Cardiac muscle cell (in vitro differentiated cells and primary cell): Measurements from ENCODE around the gene EFCAB11. TPM values are rescaled to one million over a fixed set of nuclear protein-coding genes. Genes with fewer than 3 reads are reported as not detected.

ENCODE experiments used
- DNase-seq, 2 donors: peaks; one replicate each; pipeline versions ENCODE4 v3.0.0 to v3.0.0-alpha.2; 2010 to 2017; ENCODE audit warnings: low read depth in 1 of 2, low spot score in 1 of 2
- H3K27ac ChIP-seq: fragments of 200-600 bp; sonication (generic); 2 replicates; pipeline ENCODE4 v1.5.1; 2016
- H3K27me3 ChIP-seq: fragments of 200-600 bp; sonication (generic); 2 replicates; pipeline ENCODE4 v1.6.0; 2016; ENCODE audit warnings: control low read depth
- H3K36me3 ChIP-seq: fragments of 200-600 bp; sonication (generic); 2 replicates; pipeline ENCODE4 v1.5.1; 2016; ENCODE audit warnings: control low read depth
- H3K4me1 ChIP-seq: fragments of 200-600 bp; sonication (generic); 2 replicates; pipeline ENCODE4 v1.8.1; 2017; ENCODE audit warnings: low read depth, mild to moderate bottlenecking, mixed run types
- H3K4me3 ChIP-seq: fragments of 200-600 bp; sonication (generic); 2 replicates; pipeline ENCODE4 v1.5.1; 2016; ENCODE audit warnings: mild to moderate bottlenecking
- H3K9me3 ChIP-seq: fragments of 200-600 bp; sonication (generic); 2 replicates; pipeline ENCODE4 v1.5.1; 2017; ENCODE audit warnings: low read depth, mild to moderate bottlenecking, control low read depth
- polyA plus RNA-seq: library from polyadenylated mRNA; unstranded; fragments of >200 nt; fragmentation: Nextera tagmentation; extraction: Ambion mirVana; gene quantifications from 2 replicates; pipeline ENCODE4 v1.2.1, GENCODE V29; 2016
- total RNA-seq: library from RNA; depleted of rRNA; stranded (reverse); fragments of >200 nt; gene quantifications from 2 replicates; pipeline ENCODE4 v1.2.3, GENCODE V29; 2016
- TF ChIP-seq, protein P1 (sequence below): IDR thresholded peaks from 2 replicates; pipeline ENCODE4 v1.5.1; 2012; ENCODE audit warnings: low read depth, mild to moderate bottlenecking, low read length

The EFCAB11 gene
- total and polyA plus RNA-seq, 2 experiments from 2014 or later, result 12.3 to 20.3 TPM

- Histone ChIP-seq H3K9me3 (no peaks in the 10 kb centered on the region), H3K4me1 (peaks cover 44% of the 10 kb centered on the region), H3K36me3 (no peaks in the 10 kb centered on the region), H3K27ac (no peak overlapping the region), H3K27me3 (no peaks in the 10 kb centered on the region), H3K4me3 (peak overlapping the region; percentile 61)
- TF ChIP-seq, protein P1, sequence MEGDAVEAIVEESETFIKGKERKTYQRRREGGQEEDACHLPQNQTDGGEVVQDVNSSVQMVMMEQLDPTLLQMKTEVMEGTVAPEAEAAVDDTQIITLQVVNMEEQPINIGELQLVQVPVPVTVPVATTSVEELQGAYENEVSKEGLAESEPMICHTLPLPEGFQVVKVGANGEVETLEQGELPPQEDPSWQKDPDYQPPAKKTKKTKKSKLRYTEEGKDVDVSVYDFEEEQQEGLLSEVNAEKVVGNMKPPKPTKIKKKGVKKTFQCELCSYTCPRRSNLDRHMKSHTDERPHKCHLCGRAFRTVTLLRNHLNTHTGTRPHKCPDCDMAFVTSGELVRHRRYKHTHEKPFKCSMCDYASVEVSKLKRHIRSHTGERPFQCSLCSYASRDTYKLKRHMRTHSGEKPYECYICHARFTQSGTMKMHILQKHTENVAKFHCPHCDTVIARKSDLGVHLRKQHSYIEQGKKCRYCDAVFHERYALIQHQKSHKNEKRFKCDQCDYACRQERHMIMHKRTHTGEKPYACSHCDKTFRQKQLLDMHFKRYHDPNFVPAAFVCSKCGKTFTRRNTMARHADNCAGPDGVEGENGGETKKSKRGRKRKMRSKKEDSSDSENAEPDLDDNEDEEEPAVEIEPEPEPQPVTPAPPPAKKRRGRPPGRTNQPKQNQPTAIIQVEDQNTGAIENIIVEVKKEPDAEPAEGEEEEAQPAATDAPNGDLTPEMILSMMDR, result no peak
- DNase-seq, result no peak
Observed at GRCh38 chr14:89957376-89957775, 2.8 kb upstream of the EFCAB11 start.

DNA sequence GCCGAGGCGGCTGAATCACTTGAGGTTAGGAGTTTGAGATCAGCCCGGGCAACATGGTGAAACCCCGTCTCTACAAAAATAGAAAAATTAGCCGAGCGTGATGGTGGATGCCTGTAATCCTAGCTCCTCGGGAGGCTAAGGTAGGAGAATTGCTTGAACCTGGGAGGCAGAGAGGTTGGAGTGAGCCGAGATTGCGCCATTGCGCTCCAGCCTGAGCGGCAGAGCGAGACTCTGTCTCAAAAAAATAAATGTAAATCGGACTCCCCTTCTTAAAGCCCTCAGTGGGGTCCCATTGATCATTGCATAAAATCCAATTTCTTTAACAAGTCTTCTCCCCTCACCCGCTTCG, 2.1 kb upstream of the EFCAB11 start:
- H3K36me3 ChIP-seq, result no peaks in the 10 kb centered on the region
- TF ChIP-seq, protein P1, result no peak
- peak overlapping the region; percentile 86 for H3K27ac ChIP-seq
- H3K4me3 ChIP-seq, result peak overlapping the region; percentile 61
- peaks cover 43% of the 10 kb centered on the region for H3K4me1 ChIP-seq
- no peaks in the 10 kb centered on the region for H3K27me3 ChIP-seq
- H3K9me3 ChIP-seq, result no peaks in the 10 kb centered on the region
- peak in 1 of 2 donors; percentile 8 for DNase-seq

GRCh38 chr14:89955745-89956660, 1.5 kb upstream of the EFCAB11 start, which contains the start of gene TDP1:
TDP1 (plus strand) TSS chr14:89955927; CDS start chr14:89963115, 7,188 bp downstream.
- TF ChIP-seq, protein P1, result peak; percentile 15
- Histone ChIP-seq H3K9me3 (no peaks in the 10 kb centered on the region), H3K27ac (peak within 1 kb of the TSS; percentile 86), H3K4me3 (peak within 1 kb of the TSS; percentile 61), H3K36me3 (no peaks in the 10 kb centered on the region), H3K27me3 (no peaks in the 10 kb centered on the region), H3K4me1 (peaks cover 37% of the 10 kb centered on the region)
- DNase-seq, result peak; percentile 97

DNA sequence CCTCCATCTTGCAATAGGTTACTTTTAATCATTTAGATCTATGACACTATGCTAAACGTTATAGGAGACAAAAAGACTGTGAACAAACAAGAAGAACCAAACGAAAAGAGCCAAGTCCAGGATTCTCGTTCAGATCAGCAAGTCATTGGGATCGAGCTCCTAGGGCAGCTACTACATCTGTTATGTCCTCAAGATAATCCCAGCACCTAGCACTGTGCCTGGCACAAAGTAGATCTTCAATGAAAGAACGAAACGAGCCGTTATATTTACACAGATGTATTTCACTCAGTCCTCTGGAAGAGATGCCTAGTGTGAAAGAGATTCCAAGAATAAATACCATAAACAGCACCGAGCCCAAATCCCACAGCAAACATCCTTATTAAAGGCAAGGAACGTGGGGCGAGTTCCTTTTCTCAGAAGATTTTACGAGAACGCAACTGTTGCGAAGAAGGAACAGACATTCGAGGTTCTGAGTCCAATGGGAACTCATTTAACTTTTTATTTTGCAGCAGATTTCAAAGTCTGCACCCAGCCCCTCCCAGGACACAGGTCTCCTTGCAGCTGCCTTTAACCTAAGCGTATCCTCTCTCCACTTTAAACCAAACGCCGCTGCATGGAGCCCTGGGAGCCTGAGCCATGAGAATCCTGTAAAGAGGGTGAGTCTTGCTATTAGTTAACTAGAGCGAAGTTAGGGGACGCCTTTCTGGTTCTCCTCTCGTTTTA, 653 bp upstream of the EFCAB11 start:
- Histone ChIP-seq H3K9me3 (no peaks in the 10 kb centered on the region), H3K27me3 (no peaks in the 10 kb centered on the region), H3K4me1 (peaks cover 29% of the 10 kb centered on the region), H3K4me3 (peak overlapping the region; percentile 61), H3K36me3 (no peaks in the 10 kb centered on the region), H3K27ac (peak overlapping the region; percentile 60)
- DNase-seq, result no peak
- TF ChIP-seq, protein P1, result no peak

- no peaks in the 10 kb centered on the region for H3K27me3 ChIP-seq
- H3K4me3 ChIP-seq, result peak overlapping the region; percentile 49
- TF ChIP-seq, protein P1, result no peak
- peaks cover 15% of the 10 kb centered on the region for H3K4me1 ChIP-seq
- no peaks in the 10 kb centered on the region for H3K36me3 ChIP-seq
- DNase-seq, result no peak
- no peaks in the 10 kb centered on the region for H3K9me3 ChIP-seq
- peak overlapping the region; percentile 46 for H3K27ac ChIP-seq
Observed at GRCh38 chr14:89953602-89954001, 928 bp downstream of the EFCAB11 start.
